ENCODE data around the gene TMEM144.
"Not testable (repeated sequence)": the region's sequence is repeated elsewhere in the genome, so short reads cannot be mapped to it uniquely, and the experiment has no call there.

TMEM144 gene

DNA sequence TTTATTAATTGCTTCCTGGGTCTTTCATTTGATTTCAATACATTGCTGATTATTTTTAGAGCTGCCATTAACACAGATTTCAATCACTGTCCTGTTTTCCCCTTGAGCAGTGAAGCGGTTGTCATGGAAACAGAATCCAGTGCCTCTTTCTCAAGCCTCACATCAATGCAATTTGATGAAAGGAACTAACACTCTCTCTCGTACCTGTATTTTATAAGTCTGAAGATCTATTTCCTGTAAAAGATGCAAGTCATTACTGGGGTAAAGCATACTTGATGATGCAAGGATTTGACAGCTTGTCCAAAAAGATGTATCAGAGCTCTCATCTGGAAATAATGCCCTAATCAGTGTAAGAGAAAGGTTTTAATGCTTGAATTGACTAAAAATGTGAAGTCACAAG lies 19.6 kb upstream of the TMEM144 start:
- DNase-seq (ENCODE audit: low read depth in 1 of 2, low spot score in 1 of 2) = no peak

DNA sequence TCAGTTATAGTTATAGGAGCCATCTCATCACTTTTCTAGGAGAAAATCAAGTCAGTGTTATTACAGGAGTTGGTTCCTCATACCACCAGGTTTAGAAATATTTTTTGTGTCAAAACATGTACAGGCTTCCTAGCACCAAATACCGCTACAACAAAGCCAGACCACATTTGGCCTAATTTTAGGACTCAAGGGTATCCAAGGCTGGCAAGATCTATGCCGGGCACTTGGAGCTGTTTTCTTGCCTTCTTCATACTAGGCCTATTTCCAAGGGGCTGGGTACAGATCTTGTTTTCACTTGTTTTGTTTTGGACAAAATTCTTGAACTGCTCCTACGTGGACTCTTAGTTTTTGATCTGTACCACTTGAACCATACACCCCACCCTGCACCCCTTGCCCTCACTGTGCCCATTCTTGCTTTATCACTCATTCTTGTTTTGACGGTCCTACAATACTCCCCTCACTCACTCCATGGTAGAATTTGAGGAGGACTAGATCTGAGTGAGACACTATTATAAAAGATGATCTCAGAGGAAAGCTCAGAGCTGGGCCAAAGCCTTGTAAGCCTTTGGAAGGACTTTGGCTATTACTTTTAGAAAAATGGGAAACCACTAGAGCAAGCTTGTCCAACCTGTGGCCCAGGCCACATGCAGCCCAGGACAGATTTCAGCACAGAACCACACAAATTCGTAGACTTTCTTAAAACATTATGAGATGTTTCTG lies 17.7 kb upstream of the TMEM144 start:
- DNase-seq (ENCODE audit: low read depth in 1 of 2, low spot score in 1 of 2) = no peak

DNA sequence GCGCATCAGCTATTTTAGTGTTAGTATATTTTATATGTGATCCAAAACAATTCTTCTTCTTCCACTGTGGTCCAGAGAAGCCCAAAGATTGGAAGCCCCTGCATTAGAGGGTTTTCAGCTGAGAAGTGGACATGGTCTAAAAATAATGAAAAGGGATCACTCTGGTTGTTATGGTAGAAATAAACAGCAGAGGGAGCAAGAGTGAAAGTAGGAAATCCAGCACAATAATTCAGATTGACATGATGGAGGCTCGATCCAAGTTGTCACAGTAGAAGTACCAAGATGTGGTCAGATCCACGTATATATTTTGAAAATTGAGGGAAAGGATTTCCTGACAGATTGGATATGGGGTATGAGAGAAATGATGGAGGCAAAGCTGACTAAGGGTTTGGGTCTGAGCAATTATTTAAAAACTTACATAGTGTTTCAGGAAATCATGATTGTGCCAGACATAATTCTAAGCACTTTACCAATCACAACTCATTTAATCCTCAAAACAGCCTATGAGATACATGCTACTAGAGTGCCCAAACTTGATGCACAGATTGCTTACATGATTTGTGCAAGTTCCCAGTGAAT lies 17.0 kb upstream of the TMEM144 start:
- no peak for DNase-seq (ENCODE audit: low read depth in 1 of 2, low spot score in 1 of 2)

DNA sequence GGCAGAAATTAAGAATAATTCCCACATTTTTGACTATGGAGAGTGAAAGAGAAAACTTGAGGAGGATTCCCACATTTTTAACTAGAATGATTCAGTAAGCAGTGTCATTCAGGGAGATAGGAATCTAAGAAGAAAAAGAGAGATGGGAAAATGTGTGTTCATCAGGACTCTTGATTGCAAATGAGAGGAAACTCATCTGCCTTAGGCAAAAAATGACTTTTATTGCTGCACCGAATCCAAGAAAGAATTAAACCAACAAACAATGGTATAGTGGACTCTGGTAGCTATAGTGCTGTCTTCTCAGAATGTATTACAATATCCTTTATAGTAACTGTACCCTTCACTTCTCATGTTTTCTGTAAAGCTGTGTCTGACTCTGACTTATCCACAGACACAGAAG lies 15.0 kb upstream of the TMEM144 start:
- DNase-seq (ENCODE audit: low read depth in 1 of 2, low spot score in 1 of 2) = no peak

DNA sequence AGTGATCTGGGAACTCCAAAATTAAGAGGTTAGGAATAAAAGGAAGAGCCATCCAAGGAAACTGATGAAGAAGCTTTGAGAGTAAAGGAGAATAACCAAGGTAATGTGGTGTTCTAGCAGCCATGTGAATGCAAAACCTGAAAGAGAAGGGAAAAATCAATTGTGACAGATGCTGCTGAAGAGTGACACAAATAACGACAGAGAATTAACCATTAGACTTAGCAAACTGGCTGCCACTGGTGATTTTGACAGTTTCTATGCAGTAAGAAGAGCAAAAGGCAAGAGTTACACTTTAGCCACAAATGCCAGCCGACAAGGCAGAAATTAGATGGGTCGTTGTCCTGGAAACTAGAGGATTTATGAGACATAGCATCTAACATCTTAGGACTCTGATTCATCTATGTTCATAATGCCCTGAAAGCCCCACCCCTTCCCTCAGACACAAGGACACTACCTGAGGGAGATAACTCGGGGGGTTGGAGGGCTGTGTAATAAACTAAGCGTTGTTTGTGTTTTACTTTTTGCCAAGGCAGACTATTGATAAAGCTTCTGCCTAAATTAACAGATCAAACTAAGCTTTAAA lies 13.0 kb upstream of the TMEM144 start:
- DNase-seq (ENCODE audit: low read depth in 1 of 2, low spot score in 1 of 2) = no peak

DNA sequence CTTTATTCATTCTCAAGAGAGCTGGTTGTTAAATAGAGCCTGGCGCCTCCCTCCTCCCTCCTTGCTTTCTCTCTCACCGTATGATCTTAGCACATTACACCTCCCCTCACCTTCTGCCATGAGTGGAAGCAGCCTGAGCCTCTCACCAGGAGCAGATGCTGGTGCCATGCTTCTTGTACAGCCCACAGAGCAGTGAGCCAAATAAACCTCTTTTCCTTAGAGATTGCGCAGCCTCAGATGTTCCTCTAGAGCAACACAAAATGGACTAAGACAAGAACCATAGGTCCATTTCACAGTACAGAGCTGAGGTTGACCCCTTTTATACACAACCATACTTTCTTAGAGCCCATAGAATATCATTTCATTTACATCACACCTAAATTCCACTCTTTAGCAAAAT lies 10.1 kb upstream of the TMEM144 start:
- DNase-seq (ENCODE audit: low read depth in 1 of 2, low spot score in 1 of 2) = no peak

DNA sequence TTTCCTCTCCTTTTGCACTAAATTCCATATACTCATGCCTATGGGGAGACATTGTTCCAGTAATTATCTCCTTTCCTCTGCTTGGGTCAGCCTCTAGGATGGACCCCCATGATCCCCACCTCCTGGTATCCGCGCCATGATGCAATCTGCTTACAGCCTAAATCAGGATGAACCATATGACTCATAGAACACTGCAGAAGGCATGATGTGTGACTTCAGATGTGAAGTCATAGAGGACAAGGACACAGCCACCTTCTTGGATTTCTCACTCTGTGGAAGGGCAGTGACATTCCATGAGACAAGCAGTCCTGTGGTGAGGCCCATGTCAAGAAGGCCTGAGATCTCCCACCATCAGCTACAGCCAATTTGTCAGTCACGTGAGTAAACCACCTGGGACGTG lies 9.0 kb upstream of the TMEM144 start:
- DNase-seq (ENCODE audit: low read depth in 1 of 2, low spot score in 1 of 2) = no peak

DNA sequence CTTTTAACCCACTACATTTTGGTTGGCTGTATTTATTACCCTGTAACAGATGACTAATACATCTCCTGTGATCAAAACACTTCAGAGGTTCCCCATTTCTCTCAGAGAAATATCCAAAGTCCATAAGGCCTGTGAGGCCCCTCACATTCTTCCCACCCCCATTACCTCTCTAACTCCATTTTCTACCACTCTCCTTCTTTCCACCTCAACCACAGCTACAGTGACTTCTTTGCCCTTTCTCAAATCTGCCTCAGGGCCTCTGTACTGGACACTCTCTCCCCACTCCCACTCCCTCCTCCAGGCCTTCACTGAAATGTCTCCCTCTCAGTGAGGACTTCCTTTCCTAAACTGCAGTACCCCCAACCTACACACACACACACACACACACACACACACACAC lies 8.4 kb upstream of the TMEM144 start:
- DNase-seq (ENCODE audit: low read depth in 1 of 2, low spot score in 1 of 2) = no peak

DNA sequence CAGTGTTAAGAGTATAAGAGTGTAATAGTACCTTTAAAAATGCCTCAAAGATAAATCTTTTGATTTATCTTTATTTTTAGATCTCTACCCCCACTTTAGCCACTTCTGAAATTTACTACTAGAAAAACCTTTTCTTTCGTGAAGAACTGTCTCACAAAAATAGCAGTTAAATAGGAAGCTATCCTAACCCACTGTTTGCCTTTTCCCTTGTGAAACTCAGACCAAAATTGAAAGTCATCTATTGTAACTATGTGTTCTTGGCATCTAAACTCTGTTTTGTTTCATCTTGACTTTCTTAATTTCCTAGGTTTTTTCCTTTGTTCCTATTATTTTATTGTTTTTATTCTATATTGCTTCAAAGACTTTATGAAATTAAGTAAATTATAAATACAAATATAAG lies 7.8 kb upstream of the TMEM144 start:
- DNase-seq (ENCODE audit: low read depth in 1 of 2, low spot score in 1 of 2) = no peak

DNA sequence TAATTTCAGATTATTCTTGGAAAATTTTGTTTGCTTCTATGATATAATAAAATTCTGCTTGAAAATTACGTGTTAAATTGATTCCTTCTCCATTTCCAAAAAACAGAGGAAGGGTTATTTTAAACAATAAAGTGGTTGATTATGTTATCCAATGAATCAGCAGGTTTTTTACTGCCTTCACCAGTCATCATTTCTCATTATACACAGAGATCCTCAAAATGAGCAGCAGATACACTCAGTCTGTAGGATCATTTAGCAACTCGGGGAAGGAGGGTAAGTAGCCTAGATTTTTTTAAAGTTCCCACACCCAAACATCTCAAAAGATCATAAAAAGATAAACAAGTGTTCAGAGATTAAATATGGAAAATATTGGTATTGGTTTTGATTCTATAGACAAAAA lies 6.8 kb upstream of the TMEM144 start:
- no peak for DNase-seq (ENCODE audit: low read depth in 1 of 2, low spot score in 1 of 2)

DNA sequence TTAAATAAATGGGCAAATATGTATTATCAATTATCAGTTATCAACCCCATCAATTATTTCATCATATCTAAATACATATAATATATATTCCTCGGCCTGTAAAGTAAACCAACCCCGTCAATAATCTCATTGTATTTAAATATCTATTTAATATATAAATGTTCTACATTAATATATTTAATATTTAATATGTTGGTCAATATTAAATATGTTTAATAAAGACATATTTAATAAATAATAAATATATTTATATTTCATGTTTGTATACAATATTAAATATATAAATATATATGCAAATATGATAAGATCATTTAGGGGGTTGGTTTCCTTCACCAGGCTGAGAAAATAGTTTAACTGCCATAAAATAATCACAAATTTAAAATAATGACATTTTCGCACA lies 6.4 kb upstream of the TMEM144 start:
- DNase-seq (ENCODE audit: low read depth in 1 of 2, low spot score in 1 of 2) = no peak

DNA sequence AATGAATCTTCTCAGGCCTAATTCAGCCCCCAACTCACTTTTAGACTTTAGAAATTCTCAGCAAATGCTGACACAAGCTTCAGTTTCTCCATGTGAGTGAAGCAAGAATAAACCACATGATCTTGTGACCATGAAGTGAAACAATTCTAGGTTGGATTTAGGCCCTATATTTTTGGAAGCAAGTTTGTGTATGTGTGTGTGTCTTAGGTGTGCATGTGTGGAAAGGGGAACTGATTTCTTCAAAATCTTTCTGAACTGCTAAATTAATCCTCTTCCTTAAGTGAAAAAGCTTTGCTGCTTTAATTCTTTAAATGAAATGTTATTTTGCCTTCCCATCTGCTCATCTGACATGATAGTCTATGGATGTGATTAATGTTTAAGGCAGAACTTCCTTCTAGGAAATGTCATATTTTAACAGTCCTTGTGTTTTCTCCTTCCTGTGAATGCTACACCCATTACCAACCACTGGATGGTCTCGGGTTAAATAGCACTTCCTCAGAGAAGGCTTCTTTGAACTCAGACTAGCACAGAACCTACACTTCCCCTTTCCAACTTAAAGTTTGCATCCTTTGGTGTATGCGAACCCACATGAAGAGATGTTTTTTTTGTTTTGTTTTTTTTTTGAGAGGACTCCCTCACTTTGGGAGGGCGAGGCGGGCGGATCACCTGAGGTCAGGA lies 1.2 kb upstream of the TMEM144 start:
- DNase-seq (ENCODE audit: low read depth in 1 of 2, low spot score in 1 of 2) = no peak

DNA sequence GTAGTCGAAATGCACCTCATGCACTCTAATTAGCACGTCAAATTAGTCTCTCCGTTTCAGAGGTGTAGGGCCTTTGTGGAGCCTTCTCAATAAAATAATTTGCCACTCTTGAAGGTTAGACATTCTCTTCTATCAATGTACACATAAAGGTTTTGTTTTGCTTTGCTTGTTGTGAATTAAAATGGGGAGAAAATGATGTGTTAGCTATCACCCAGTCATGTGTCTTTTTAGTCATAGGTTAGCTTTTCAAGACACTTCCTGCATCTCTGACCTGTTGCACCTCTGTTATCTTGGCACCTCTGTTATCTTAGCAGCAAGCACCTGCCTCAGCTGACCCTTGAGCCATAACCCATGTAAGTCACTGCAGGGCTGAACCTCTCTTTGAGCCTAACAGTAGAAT lies 936 bp downstream of the TMEM144 start:
- no peak for DNase-seq (ENCODE audit: low read depth in 1 of 2, low spot score in 1 of 2)

DNA sequence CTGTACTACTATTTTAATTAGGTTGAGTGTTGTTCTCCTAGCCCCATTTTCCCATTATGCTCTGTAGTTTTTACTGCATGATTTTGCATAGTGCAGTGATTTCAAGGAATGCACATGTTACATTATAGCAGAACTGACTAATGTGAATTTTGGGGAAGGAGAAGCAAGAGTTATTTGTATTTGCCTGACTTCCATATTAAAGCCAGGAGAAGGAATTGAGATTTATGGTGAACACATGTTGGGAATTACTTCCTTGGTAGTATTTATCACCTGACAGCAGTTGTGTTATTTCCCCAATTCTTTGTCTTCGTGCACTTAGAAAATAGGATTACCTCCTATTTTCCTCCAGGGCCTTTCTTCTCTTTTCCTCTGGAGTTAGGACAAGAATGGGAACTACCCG lies 3.2 kb downstream of the TMEM144 start:
- no peak for DNase-seq (ENCODE audit: low read depth in 1 of 2, low spot score in 1 of 2)

DNA sequence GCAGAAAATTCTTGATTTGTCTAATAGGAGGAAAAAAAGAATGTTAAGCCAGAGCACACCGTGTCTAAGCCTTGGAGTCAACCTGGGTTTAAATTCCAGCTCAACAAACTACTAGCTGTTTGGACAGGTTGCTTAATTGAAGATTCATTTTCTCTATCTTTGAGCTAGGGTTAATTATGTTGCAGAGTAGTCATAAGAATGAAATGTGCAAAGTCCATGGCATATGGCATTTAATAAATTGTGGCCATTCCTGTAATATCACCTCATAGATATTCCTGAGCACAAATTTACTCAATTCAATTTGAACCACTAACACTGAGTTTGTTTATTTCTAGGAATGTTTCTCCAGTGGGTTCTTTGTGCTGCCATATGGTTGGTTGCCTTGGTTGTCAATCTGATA lies 4.6 kb downstream of the TMEM144 start:
- DNase-seq (ENCODE audit: low read depth in 1 of 2, low spot score in 1 of 2) = no peak

DNA sequence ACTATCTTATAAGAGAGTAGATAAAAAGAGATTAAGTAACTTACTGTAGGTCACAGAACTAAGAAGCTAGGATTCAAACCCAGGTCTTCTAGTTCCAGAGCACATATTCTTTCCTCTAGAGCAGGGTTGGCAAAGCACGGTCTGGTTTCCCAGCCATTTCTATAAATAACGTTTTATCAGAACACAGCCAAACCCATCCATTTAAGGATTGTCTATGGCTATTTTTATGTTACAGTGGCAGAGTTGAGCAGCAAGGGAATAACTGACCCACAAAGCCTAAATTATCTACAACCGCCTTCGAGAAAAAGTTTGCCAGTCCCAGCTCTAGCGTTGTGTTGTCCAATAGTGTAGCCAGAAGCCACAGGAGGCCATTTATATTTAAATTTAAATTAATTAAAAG lies 7.5 kb downstream of the TMEM144 start:
- no peak for DNase-seq (ENCODE audit: low read depth in 1 of 2, low spot score in 1 of 2)

DNA sequence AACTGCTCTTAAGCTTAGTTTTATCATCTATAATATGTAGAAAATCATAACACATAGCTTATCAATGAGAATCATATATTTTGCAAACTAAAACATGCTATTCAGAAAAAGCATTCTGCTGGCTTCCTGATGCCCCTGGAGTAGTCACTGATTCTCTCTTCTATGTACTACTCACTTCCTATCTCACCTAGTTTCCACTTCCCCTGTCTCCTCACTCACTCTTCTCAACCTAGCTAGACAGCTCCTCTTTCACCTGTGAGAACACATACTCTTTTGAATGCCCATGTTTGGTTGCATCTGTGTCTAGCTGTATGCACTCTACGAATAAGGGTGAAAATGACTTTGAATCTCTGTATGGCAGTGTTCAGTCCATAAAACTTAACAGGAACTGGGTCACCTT lies 9.3 kb downstream of the TMEM144 start:
- DNase-seq (ENCODE audit: low read depth in 1 of 2, low spot score in 1 of 2) = no peak

DNA sequence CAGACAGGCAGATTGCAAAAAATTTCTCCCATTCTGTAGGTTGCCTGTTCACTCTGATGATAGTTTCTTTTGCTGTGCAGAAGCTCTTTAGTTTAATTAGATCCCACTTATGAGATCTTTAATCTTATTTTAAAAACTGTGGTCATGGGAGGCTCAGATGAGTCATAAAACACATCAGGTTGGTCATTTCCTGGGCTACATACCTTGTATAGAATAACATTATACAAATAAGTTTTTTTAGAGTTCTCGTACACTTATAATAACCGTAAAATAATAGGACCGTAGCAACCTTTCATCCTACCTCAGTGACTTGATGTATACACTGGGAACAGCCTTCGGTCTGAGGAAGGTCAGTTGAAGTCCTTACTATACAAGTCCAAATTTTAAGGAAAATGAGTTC lies 14.0 kb downstream of the TMEM144 start:
- not testable (repeated sequence) for DNase-seq (ENCODE audit: low read depth in 1 of 2, low spot score in 1 of 2)

DNA sequence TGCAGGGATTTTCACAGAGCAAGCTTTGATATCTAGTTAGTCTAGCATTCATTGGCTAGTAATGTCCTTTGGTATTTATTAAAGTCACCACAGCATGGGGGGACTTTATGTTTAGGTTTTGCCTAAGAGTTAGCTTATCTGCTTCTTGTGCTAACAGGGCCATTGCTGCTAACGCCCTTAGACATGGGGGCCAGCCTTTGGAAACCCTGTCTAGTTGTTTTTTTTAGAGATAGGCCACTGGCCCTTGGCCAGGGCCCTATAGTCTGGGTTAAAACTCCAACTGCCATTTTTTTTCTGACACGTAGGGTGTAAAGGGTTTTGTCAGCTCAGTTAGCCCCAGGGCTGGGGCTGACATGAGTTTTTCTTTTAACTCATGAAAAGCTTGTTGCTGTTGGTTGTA lies 14.7 kb downstream of the TMEM144 start:
- DNase-seq (ENCODE audit: low read depth in 1 of 2, low spot score in 1 of 2) = not testable (repeated sequence)

DNA sequence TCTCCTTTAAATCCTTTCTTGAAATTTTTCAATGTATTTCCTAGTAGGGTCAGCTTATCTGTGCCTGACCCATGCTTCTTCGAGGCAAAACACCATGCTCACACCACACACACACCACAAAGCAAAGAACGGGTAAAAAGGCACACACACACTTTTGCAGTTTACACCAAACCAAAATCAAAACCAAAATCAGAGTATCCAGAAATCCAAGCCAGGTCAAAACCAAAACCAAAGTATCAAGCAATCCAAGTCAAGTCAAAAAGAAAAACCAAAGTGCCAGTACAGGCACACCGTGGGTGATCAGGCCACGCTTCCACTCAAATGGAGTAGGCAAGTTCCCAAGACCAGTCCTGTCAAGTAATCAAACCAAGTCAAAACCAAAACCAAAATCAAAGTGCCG lies 17.6 kb downstream of the TMEM144 start:
- not testable (repeated sequence) for DNase-seq (ENCODE audit: low read depth in 1 of 2, low spot score in 1 of 2)

DNA sequence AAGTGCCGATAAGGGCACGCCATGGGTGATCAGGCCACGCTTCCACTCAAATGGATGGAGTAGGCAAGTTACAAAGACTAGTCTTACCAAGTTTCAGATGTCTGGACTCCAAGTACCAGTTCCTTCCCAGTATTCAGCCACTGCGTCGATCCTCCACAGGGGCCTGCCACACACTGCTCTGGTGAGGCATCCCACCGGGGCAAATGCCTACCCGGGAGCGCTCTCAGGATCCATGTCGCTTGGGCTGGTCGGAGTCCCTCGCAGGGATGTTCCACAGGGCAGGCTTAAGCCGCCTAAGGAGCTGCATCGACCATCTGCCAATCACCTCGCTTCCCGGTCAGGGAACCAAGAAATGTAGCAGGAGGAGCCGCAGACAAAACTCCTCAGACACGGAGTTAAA lies 18.1 kb downstream of the TMEM144 start:
- DNase-seq (ENCODE audit: low read depth in 1 of 2, low spot score in 1 of 2) = not testable (repeated sequence)

DNA sequence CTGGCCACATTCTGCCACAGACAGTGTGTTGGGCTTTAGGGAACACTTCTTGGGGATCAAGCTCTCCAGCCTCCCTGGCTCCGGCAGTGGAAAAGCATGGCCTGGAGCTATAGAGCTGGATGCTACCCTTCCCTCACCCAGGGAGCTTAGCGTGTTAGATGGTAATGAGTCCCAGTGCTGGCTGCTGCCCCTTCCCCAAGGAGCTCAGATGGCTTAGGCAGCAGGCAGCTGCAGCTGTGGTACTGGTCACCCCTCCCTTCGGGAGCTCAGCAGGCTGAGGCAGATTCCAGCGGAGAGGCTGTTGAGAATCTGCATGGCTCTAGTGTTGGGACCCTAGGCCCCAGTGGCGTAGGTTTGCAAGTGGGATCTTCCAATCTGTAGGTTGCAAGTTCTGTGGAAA lies 19.5 kb downstream of the TMEM144 start:
- DNase-seq (ENCODE audit: low read depth in 1 of 2, low spot score in 1 of 2) = no peak
